Measurements from ENCODE around the gene MXD3. TPM values are rescaled to one million over a fixed set of nuclear protein-coding genes. Genes with fewer than 3 reads are reported as not detected.

MXD3 gene
- total RNA-seq, 1 experiment from 2014 or later, result 50.0 TPM

DNA sequence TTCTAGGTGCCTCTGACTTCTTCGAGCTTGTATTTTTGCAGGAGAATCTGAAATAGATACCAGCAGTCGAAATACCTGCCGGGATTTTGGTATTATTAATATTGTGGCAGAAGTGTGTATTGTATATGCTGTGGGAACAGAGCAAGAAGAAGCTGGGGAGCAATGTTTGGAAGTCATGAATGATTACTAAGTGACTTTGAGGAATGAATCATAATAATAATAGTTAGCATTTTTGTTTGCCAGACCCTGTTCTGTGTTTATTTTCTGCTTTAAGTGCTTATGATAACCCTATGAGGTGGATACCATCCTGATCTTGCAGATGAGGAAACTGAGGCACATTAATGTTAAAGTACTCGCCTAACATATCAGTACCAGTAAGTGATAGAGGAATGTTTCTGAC is 40.6 kb downstream of the MXD3 start:
- Histone ChIP-seq H3K9me3 (ENCODE audit: insufficient read depth, low read depth) (no peaks in the 10 kb centered on the region), H4K20me1 (ENCODE audit: insufficient read depth) (no peaks in the 10 kb centered on the region), H3K4me2 (no peak overlapping the region), H3F3A (ENCODE audit: insufficient read depth, low read depth) (peaks cover 6% of the 10 kb centered on the region; the same call in 1 of the 2 replicates), H3K27ac (no peak overlapping the region), H3K27me3 (ENCODE audit: insufficient read depth, low read depth) (no peaks in the 10 kb centered on the region), H3K36me3 (ENCODE audit: low read depth) (peaks cover 25% of the 10 kb centered on the region), H3K4me3 (no peak overlapping the region), H2AFZ (no peak overlapping the region), H3K4me1 (replicated peaks; ENCODE audit: insufficient read depth) (no peaks in the 10 kb centered on the region), H3K9me2 (ENCODE audit: insufficient read depth) (no peaks in the 10 kb centered on the region), H3K79me2 (ENCODE audit: low read depth) (no peaks in the 10 kb centered on the region)
- intact Hi-C loops (cut with micrococcal nuclease; ENCODE audit: unreplicated experiment), result no loop called here
- ChIA-PET POLR2A (ENCODE audit: unreplicated experiment) (no interaction called here), CTCF (no interaction called here)
- no peak for DNase-seq
- TF ChIP-seq, protein P1, sequence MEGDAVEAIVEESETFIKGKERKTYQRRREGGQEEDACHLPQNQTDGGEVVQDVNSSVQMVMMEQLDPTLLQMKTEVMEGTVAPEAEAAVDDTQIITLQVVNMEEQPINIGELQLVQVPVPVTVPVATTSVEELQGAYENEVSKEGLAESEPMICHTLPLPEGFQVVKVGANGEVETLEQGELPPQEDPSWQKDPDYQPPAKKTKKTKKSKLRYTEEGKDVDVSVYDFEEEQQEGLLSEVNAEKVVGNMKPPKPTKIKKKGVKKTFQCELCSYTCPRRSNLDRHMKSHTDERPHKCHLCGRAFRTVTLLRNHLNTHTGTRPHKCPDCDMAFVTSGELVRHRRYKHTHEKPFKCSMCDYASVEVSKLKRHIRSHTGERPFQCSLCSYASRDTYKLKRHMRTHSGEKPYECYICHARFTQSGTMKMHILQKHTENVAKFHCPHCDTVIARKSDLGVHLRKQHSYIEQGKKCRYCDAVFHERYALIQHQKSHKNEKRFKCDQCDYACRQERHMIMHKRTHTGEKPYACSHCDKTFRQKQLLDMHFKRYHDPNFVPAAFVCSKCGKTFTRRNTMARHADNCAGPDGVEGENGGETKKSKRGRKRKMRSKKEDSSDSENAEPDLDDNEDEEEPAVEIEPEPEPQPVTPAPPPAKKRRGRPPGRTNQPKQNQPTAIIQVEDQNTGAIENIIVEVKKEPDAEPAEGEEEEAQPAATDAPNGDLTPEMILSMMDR (conservative IDR thresholded peaks at IDR 0.05), result no peak
- TF ChIP-seq EZH2 (IDR thresholded peaks at IDR 0.05; ENCODE audit: low read depth), result no peak
- no TSS peak for BruUV-seq (replicated peaks)

DNA sequence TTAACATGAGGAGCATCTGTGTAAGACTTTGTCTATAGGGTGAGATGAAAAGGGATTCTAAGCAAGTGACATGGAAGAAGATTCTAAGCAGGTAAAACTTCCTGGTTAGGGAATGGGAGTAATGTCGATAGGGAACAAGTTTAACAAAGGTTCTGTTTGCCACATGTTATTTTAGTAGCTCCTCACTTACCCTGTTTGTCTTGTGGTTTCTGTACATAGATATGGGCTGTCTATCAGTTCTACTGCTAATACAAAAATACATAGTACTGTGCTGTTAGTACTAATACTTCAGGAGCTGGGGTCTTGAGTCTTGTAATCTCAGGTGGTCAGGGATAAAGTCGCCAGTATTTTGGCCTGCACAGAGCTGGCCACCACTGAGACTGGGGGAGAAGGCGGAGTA is 41.0 kb downstream of the MXD3 start:
- CTCF ChIA-PET, result no interaction called here
- Histone ChIP-seq H2AFZ (no peak overlapping the region), H3K36me3 (ENCODE audit: low read depth) (peaks cover 21% of the 10 kb centered on the region), H3K4me1 (replicated peaks; ENCODE audit: insufficient read depth) (no peaks in the 10 kb centered on the region), H4K20me1 (ENCODE audit: insufficient read depth) (no peaks in the 10 kb centered on the region), H3K27ac (no peak overlapping the region), H3F3A (ENCODE audit: insufficient read depth, low read depth) (peaks cover 6% of the 10 kb centered on the region; the same call in 1 of the 2 replicates), H3K9me2 (ENCODE audit: insufficient read depth) (no peaks in the 10 kb centered on the region), H3K9me3 (ENCODE audit: insufficient read depth, low read depth) (no peaks in the 10 kb centered on the region), H3K79me2 (ENCODE audit: low read depth) (no peaks in the 10 kb centered on the region), H3K27me3 (ENCODE audit: insufficient read depth, low read depth) (no peaks in the 10 kb centered on the region), H3K4me3 (no peak overlapping the region), H3K4me2 (no peak overlapping the region)
- BruUV-seq (replicated peaks), result no TSS peak
- intact Hi-C loops (cut with micrococcal nuclease; ENCODE audit: unreplicated experiment), result no loop called here
- TF ChIP-seq EZH2 (IDR thresholded peaks at IDR 0.05; ENCODE audit: low read depth), result no peak
- TF ChIP-seq, protein P1 (conservative IDR thresholded peaks at IDR 0.05), result no peak
- DNase-seq, result no peak
- POLR2A ChIA-PET (ENCODE audit: unreplicated experiment), result no interaction called here

DNA sequence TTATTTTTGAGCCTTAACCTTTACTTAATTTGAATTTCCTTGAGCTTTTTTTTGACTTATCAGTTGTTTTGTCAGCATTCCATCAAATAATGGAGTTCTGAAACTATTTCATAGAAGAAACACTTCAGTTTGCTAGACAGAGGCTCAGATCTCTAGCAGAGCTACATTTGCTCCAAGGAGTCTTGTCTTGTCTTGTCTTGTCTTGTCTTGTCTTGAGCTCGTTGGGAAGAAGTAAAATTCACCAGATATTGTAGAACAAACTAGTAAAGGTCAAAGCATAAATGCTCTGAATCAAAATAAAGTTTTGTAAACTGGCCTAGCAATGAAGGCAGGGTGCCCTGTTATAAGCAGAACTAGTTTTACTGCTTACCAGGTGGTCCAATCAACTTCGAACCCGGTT is 41.7 kb downstream of the MXD3 start:
- no peak for DNase-seq
- intact Hi-C loops (cut with micrococcal nuclease; ENCODE audit: unreplicated experiment), result loop anchor here (10.0 kb wide), 1 partner anchor 225 kb away; no protein-coding TSS in a partner anchor
- Histone ChIP-seq H2AFZ (no peak overlapping the region), H3K27ac (no peak overlapping the region), H3K9me2 (ENCODE audit: insufficient read depth) (no peaks in the 10 kb centered on the region), H3K27me3 (ENCODE audit: insufficient read depth, low read depth) (no peaks in the 10 kb centered on the region), H3K4me3 (no peak overlapping the region), H3K4me2 (no peak overlapping the region), H3K9me3 (ENCODE audit: insufficient read depth, low read depth) (no peaks in the 10 kb centered on the region), H3K79me2 (ENCODE audit: low read depth) (no peaks in the 10 kb centered on the region), H3K36me3 (ENCODE audit: low read depth) (peaks cover 20% of the 10 kb centered on the region; the same call in 1 of the 2 replicates), H4K20me1 (ENCODE audit: insufficient read depth) (no peaks in the 10 kb centered on the region), H3K4me1 (replicated peaks; ENCODE audit: insufficient read depth) (no peaks in the 10 kb centered on the region), H3F3A (ENCODE audit: insufficient read depth, low read depth) (peaks cover 6% of the 10 kb centered on the region; the same call in 1 of the 2 replicates)
- CTCF ChIA-PET, result no interaction called here
- POLR2A ChIA-PET (ENCODE audit: unreplicated experiment), result no interaction called here
- no peak for TF ChIP-seq EZH2 (IDR thresholded peaks at IDR 0.05; ENCODE audit: low read depth)
- TF ChIP-seq, protein P1 (conservative IDR thresholded peaks at IDR 0.05), result no peak
- no TSS peak for BruUV-seq (replicated peaks)

Measured in PC-9 (cell line).